HUES6 (cell line): ENCODE results near the gene ZFAND3.

Experiments used
- H3K27ac ChIP-seq: 2 replicates; pipeline ENCODE4 v1.7.0; 2013; ENCODE audit warnings: low read depth, mild to moderate bottlenecking, low read length, inconsistent platforms
- H3K27me3 ChIP-seq: 2 replicates; pipeline ENCODE4 v1.6.1; 2013; ENCODE audit warnings: low read length; ENCODE audit not compliant: control insufficient read depth, insufficient read depth
- H3K36me3 ChIP-seq: 2 replicates; pipeline ENCODE4 v1.6.1; 2013; ENCODE audit warnings: low read length; ENCODE audit not compliant: control insufficient read depth, insufficient read depth
- H3K4me1 ChIP-seq: 2 replicates; pipeline ENCODE4 v1.6.1; 2013; ENCODE audit warnings: low read length; ENCODE audit not compliant: control insufficient read depth, insufficient read depth
- H3K4me3 ChIP-seq: 2 replicates; pipeline ENCODE4 v1.5.1; 2013; ENCODE audit warnings: low read depth, low read length
- H3K9ac ChIP-seq: one replicate; pipeline ENCODE4 v1.6.1; 2013; ENCODE audit warnings: mild to moderate bottlenecking, low read length
- H3K9me3 ChIP-seq: 2 replicates; pipeline ENCODE4 v1.6.1; 2013; ENCODE audit warnings: low read depth, low read length; ENCODE audit not compliant: control insufficient read depth, insufficient read depth

The ZFAND3 gene

GRCh38 chr6:37799263-37799644 lies 20.3 kb upstream of the ZFAND3 start:
- H3K9ac ChIP-seq, result no peak overlapping the region
- H3K4me3 ChIP-seq, result no peak overlapping the region
- no peak overlapping the region for H3K27ac ChIP-seq
- no peaks in the 10 kb centered on the region for H3K4me1 ChIP-seq
- no peaks in the 10 kb centered on the region for H3K36me3 ChIP-seq
- H3K27me3 ChIP-seq, result no peaks in the 10 kb centered on the region; the same call in 1 of the 2 replicates
- H3K9me3 ChIP-seq, result no peaks in the 10 kb centered on the region

DNA sequence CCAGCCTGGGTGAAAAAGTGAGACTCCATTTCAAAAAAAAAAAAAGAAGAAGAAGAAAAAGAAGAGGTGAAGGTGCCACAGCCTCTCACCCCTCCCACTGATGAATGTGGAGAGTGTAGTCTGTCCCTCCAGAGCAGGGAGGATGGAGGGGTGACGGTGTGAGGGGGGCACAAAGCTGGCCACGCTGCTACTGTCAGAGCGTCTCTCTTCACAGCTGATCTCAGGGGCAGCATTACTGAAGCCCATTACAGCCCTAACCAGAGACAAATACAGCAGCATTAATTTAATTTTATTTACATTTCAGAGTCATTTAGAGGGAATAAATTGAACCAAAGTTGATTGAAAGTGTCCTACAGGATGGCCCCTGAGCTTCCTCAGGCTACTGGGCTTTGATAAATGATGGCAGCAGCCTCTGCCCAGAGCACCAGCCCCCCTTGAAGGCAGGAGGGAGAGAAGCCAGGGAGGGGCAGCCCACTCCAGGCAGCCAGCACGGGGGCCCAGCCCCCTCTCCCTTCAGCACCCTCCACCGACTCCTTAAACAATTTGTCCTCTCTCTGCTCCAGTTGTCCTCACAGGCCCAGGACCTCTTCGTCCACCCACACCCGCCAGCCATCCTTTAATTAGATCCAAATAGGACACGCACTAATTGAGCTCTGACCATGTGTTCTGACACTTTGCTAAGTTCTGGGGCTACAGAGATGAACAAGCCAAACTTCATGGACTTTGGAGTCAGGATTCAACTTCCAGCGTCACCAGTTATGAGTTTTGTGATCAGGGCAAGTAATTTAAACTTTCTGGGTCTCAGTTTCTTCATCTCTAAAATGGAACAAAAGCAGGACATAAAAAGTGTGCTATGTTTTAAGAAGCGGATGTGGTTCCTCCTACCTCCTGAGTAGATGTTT lies 18.6 kb upstream of the ZFAND3 start:
- no peaks in the 10 kb centered on the region; the same call in 1 of the 2 replicates for H3K27me3 ChIP-seq
- H3K36me3 ChIP-seq, result no peaks in the 10 kb centered on the region
- no peak overlapping the region for H3K9ac ChIP-seq
- no peak overlapping the region for H3K27ac ChIP-seq
- H3K9me3 ChIP-seq, result no peaks in the 10 kb centered on the region
- no peak overlapping the region for H3K4me3 ChIP-seq
- no peaks in the 10 kb centered on the region for H3K4me1 ChIP-seq

DNA sequence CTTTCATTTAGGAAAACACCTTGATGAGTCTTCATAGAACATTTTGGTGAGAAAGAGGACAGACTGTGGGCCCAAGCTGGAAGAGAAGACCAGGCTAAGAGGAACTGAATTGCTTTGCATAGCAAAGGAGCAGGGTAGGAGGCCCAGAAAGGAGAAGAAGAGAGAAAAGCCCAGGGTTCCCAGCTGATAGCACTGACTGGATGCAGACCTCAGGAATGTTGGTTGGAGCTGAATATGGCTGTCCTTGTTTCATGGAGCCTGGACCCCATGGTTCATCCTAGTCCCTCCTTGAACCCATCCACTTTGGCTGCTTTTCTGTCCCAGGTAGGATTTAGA lies 18.0 kb upstream of the ZFAND3 start:
- Histone ChIP-seq H3K9ac (no peak overlapping the region), H3K4me1 (no peaks in the 10 kb centered on the region), H3K36me3 (no peaks in the 10 kb centered on the region), H3K4me3 (no peak overlapping the region), H3K9me3 (no peaks in the 10 kb centered on the region), H3K27ac (no peak overlapping the region), H3K27me3 (no peaks in the 10 kb centered on the region; the same call in 1 of the 2 replicates)

GRCh38 chr6:37802810-37803209 lies 16.7 kb upstream of the ZFAND3 start:
- Histone ChIP-seq H3K36me3 (no peaks in the 10 kb centered on the region), H3K4me3 (no peak overlapping the region), H3K27me3 (no peaks in the 10 kb centered on the region; the same call in 1 of the 2 replicates), H3K9ac (no peak overlapping the region), H3K4me1 (peaks cover under 1% of the 10 kb centered on the region; the same call in 1 of the 2 replicates), H3K27ac (no peak overlapping the region), H3K9me3 (no peaks in the 10 kb centered on the region)

GRCh38 chr6:37804586-37804985 lies 14.9 kb upstream of the ZFAND3 start:
- H3K9me3 ChIP-seq, result no peaks in the 10 kb centered on the region
- H3K4me3 ChIP-seq, result no peak overlapping the region
- no peaks in the 10 kb centered on the region for H3K27me3 ChIP-seq
- H3K36me3 ChIP-seq, result no peaks in the 10 kb centered on the region
- H3K9ac ChIP-seq, result no peak overlapping the region
- no peak overlapping the region for H3K27ac ChIP-seq
- H3K4me1 ChIP-seq, result peaks cover 4% of the 10 kb centered on the region; the same call in 1 of the 2 replicates

DNA sequence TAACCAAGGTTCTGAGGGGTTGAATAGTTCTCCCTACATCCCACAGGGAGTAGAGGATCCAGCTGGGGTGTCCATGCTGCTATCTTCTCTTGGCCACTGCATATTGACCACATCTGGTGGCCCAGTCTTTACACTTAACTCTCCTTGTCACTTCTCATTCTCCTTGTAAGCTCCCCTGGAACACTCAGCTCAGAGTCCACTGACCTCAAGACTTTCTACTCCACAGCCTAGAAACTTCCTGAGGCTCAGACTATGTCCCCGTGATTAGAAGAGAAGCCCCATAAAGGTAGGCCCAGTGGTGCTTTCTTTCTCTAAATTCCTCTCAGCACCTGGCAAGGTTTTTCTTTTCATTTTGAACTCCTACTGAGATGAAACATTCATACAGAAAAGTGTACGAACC lies 13.3 kb upstream of the ZFAND3 start:
- H3K4me3 ChIP-seq, result no peak overlapping the region
- no peaks in the 10 kb centered on the region for H3K36me3 ChIP-seq
- no peak overlapping the region for H3K27ac ChIP-seq
- no peaks in the 10 kb centered on the region for H3K9me3 ChIP-seq
- peaks cover 4% of the 10 kb centered on the region; the same call in 1 of the 2 replicates for H3K4me1 ChIP-seq
- H3K27me3 ChIP-seq, result no peaks in the 10 kb centered on the region
- no peak overlapping the region for H3K9ac ChIP-seq

GRCh38 chr6:37807656-37808055 lies 11.9 kb upstream of the ZFAND3 start:
- H3K4me1 ChIP-seq, result peaks cover 4% of the 10 kb centered on the region; the same call in 1 of the 2 replicates
- H3K4me3 ChIP-seq, result no peak overlapping the region
- no peaks in the 10 kb centered on the region for H3K36me3 ChIP-seq
- no peak overlapping the region for H3K27ac ChIP-seq
- no peak overlapping the region for H3K9ac ChIP-seq
- H3K27me3 ChIP-seq, result no peaks in the 10 kb centered on the region
- H3K9me3 ChIP-seq, result no peaks in the 10 kb centered on the region

DNA sequence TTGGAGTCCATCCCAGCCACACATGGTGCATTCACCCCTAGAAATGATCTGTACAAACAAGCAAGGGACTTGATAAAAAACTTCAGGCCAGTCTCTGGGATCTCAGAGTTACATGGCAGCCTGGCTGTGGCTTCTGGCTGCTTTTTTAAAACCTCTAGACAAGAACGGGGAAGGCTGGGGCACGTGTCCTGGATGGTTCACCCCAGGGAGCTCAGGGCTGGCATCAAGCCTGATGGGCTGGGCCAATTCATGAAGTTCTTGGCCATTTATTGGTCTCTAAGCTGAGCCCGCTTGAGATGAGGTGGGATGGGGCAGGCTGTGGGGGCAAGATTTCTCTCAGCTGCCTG lies 10.4 kb upstream of the ZFAND3 start:
- Histone ChIP-seq H3K36me3 (no peaks in the 10 kb centered on the region), H3K9ac (no peak overlapping the region), H3K27ac (no peak overlapping the region), H3K27me3 (no peaks in the 10 kb centered on the region), H3K4me3 (no peak overlapping the region), H3K9me3 (no peaks in the 10 kb centered on the region), H3K4me1 (peaks cover 4% of the 10 kb centered on the region; the same call in 1 of the 2 replicates)

DNA sequence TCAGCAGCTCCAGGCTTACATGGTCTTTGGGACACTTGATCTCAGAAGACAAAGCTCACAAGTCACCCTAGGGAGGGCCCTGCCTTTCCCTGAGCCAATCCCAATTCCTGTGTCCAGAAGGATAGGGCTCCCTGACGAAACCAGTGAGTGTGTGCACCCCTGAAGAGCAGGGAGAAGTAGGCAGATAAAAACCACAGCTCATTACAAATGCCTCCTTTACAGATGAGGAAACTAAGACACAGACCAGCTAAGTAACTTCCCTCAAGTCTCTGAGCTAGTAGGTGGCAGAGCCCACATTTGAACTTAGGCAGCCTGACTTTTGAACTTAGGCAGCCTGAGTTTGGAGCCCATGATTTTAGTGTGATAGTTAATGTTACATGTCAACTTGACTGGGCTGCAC lies 6.7 kb upstream of the ZFAND3 start:
- no peaks in the 10 kb centered on the region for H3K9me3 ChIP-seq
- H3K36me3 ChIP-seq, result no peaks in the 10 kb centered on the region
- H3K27ac ChIP-seq, result no peak overlapping the region
- peaks cover 7% of the 10 kb centered on the region for H3K4me1 ChIP-seq
- no peak overlapping the region for H3K9ac ChIP-seq
- H3K27me3 ChIP-seq, result no peaks in the 10 kb centered on the region
- H3K4me3 ChIP-seq, result no peak overlapping the region

- H3K36me3 ChIP-seq, result no peaks in the 10 kb centered on the region
- H3K4me1 ChIP-seq, result peaks cover 10% of the 10 kb centered on the region
- H3K9me3 ChIP-seq, result no peaks in the 10 kb centered on the region
- H3K27me3 ChIP-seq, result no peaks in the 10 kb centered on the region
- H3K27ac ChIP-seq, result no peak overlapping the region
- H3K4me3 ChIP-seq, result no peak overlapping the region
- H3K9ac ChIP-seq, result no peak overlapping the region
Observed at GRCh38 chr6:37814374-37814773, 5.2 kb upstream of the ZFAND3 start.

DNA sequence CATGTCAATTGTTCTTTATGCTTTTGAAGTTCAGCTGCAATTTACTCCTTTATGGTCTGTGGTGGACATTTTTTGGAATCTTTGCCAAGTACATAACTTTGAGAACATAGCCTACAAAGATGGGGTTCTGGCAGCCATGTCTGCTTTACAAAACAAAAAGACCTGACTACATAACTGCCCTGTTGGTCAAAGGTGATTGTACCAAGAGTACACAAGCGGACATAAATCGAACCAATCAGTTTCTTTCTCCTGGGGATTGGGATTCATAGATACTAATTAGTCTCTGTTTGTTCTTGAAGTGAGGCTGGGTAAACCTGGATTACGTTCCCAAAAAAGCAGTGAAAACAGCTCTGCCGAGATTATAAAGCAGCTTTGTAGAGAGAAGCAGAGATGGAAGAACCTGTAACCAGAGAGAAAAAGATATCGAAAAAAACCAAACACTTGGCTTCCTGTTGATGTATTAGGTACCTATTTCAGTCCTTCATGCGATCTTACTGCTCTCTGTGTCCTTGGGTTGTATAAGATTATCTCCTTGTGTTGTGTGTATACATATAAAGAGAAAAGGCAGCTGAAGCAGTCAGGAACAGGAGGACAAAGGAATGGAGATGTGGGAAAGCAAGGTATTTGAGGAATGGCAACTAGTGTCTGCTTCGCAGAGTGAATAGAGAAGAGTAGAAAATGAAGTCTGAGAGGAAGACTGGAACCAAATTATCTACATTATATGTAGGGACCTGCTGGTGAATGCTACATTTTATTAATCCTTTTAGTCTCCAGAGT lies 2.7 kb upstream of the ZFAND3 start:
- H3K9me3 ChIP-seq, result no peaks in the 10 kb centered on the region
- H3K27me3 ChIP-seq, result no peaks in the 10 kb centered on the region
- no peak overlapping the region for H3K27ac ChIP-seq
- H3K4me1 ChIP-seq, result peaks cover 20% of the 10 kb centered on the region
- no peak overlapping the region for H3K9ac ChIP-seq
- no peak overlapping the region for H3K4me3 ChIP-seq
- H3K36me3 ChIP-seq, result no peaks in the 10 kb centered on the region
